Stimulated activated naive CD8-positive, alpha-beta T cell treated with anti-CD3 and anti-CD28 coated beads, Interleukin-15, Interleukin-2, amounts not matched to agents 100 U/mL and 50 U/mL, for 24 hours (primary cell): ENCODE data around the gene CGB8.
A peak's percentile ranks its signal among the peaks of the same experiment; 100 is the strongest.
"Not testable (repeated sequence)": the region's sequence is repeated elsewhere in the genome, so short reads cannot be mapped to it uniquely, and the experiment has no call there.

ENCODE experiments used
- ATAC-seq: fragments of 150-1000 bp; cut with Tn5 transposase; one replicate; pipeline ENCODE4 v1.10.0; 2021
- DNase-seq: peaks from one replicate; pipeline ENCODE4 v3.0.0; 2021

The CGB8 gene

GRCh38 chr19:49049011-49049410, at the start of gene CGB8:
CGB8 (minus strand) TSS chr19:49049111; CDS start chr19:49048739, 372 bp downstream.
- ATAC-seq, DNase-seq: not testable (repeated sequence)

- peak; percentile 71 for DNase-seq
- ATAC-seq, result peak; percentile 80
These were observed 48.8 kb upstream of the CGB8 start for GRCh38 chr19:49097453-49098288.

- DNase-seq, result no peak
- no peak for ATAC-seq
These were observed 45.9 kb upstream of the CGB8 start for GRCh38 chr19:49094505-49095482.

DNA sequence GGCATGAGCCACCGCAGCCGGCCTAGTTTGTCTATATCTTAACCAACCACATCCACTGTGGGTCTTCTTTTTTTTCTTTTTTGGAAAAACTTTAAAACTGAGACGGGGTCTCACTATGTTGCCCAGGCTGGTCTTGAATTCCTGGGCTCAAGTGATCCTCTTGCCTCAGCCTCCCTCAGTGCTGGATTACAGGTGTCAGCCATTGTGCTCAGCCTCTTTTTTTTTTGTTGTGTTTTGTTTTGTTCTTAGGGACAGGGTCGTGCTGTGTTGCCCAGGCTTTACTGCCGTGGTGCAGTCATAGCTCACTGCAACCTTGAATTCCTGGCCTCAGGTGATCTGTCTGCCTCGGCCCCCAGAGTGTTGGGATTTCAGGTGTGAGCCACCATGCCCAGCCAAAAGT, 43.8 kb upstream of the CGB8 start:
- DNase-seq (no peak), ATAC-seq (no peak)

GRCh38 chr19:49091391-49092038, 42.6 kb upstream of the CGB8 start:
- DNase-seq (no peak), ATAC-seq (no peak)

- DNase-seq, result no peak
These were observed 37.4 kb upstream of the CGB8 start for GRCh38 chr19:49086296-49086695.

GRCh38 chr19:49085868-49086232, 36.9 kb upstream of the CGB8 start:
- ATAC-seq (no peak), DNase-seq (no peak)

More at GRCh38 chr19:49086296-49086695, 37.4 kb upstream of the CGB8 start:
- no peak for ATAC-seq

DNA sequence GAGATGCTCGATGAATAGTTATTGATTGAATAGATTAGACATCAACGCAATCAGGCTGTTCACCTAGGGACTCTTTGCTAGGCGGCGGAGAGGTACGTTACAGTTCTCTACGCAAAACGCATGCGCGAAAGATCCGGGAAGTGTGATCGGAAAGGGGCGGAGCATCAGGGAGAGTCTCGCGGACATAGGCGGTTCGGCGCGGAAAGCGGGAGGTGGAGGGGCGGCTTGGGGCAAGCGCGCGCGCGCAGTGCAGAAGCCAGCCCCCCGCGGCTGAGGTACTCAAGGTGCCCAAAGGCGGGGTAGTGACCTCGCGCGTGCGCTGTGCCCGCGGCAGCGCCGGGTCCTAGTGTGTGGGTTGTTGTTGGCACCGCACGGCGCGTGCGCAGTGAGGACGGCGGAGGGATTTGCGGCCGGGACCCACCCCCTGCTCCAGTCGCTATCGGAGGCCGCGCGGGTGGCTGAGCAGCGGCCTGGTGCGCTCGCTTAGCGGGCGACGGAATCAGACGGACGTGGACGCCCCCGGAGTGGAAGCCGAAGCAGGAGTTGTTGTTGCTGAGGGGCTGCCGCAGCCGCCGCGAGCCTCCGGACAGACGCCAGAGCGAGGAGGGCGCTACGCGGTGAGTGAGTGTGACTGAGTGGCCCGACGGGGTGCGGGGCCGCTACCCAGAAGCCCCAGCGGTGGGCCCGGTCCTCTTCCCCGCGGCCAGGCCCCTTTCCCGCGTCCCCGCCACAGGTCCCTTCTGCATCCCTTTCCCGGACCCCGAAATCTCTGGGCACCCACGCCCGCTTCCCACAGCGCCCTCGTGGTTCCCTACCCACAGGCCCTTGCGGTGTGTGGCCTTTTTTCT, 36.3 kb upstream of the CGB8 start, which contains the start of gene SNRNP70:
SNRNP70 (plus strand) TSS at position 432 of the 848 bp plus-strand sequence. CDS start 964 bp downstream, outside the sequence.
- peak; percentile 96 for ATAC-seq

GRCh38 chr19:49084206-49085019, 35.5 kb upstream of the CGB8 start:
- no peak for DNase-seq

More for the DNA sequence above, 36.3 kb upstream of the CGB8 start, which contains the start of gene SNRNP70:
- peak; percentile 99 for DNase-seq

DNA sequence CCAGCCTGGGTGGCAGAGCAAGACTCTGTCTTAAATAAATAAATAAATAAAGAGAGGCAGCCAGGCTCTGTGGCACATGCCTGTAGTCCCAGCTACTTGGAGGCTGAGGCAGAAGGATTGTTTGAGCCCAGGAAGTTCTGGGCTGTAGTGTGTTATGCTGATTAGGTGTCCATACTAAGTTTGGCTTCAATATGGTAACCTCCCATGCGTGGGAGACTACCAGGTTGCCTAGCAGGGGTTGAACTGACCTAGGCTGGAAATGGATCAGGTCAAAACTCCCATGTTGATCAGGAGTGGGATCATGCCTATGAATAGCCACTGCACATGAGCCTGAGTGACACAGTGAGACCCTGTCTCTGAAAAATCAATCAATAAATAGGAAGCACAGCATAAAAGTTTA, 32.4 kb upstream of the CGB8 start:
- ATAC-seq, result no peak

More at GRCh38 chr19:49084206-49085019, 35.5 kb upstream of the CGB8 start:
- ATAC-seq, result no peak

GRCh38 chr19:49080392-49080791, 31.5 kb upstream of the CGB8 start:
- ATAC-seq, result no peak
- DNase-seq, result no peak

More for the DNA sequence above, 32.4 kb upstream of the CGB8 start:
- DNase-seq, result no peak

DNA sequence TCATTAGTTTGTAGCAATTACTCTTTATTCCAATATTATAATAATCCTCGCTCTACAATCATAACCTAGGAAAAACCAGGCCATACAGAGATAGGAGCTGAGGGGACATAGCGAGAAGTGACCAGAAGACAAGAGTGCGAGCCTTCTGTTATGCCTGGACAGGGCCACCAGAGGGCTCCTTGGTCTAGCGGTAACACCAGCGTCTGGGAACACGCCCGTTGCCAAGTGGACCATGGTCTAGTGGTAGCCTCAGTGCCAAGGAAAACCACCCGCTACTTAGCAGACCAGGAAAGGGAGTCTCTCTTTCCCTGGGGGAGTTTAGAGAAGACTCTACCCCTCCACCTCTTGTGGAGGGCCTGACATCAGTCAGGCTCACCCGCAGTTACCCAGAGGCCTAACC, 26.0 kb upstream of the CGB8 start:
- DNase-seq, ATAC-seq: not testable (repeated sequence)

- DNase-seq, result peak; percentile 28
- no peak for ATAC-seq
These were observed 24.8 kb upstream of the CGB8 start for GRCh38 chr19:49073514-49074378.

DNA sequence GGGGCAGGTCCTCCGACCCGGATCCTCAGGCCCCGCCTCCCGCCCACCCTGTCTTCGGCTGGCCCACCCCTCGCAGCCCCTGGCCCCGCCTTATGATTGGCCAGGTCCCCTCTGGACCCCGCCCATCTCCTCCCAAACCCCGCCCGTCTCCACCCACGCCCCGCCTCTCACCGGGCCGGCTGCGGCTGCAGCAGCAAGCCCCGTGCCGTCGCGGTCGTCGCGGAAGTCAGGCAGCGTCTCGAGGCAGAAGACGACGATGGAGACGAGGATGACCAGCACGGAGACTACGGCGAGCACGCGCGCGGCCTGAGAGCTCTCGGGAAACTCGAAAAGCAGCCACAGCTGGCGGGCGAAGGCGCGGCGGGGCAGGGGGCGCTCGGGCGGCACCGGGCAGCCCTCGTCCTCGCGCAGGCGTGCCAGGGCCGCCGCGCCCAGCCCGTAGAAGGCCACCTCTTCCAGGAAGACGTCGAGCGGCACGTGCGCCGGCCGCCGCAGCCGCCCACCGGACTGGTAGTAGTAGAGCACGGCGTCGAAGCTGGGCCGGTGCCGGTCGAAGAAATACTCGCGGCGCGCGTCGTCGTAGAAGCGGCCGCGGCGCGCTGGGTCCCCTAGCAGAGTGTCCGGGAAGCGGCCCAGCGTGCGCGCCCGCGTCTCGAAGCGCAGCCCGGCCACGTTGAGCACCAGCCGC, 23.1 kb upstream of the CGB8 start:
- ATAC-seq (no peak), DNase-seq (peak; percentile 30)

DNA sequence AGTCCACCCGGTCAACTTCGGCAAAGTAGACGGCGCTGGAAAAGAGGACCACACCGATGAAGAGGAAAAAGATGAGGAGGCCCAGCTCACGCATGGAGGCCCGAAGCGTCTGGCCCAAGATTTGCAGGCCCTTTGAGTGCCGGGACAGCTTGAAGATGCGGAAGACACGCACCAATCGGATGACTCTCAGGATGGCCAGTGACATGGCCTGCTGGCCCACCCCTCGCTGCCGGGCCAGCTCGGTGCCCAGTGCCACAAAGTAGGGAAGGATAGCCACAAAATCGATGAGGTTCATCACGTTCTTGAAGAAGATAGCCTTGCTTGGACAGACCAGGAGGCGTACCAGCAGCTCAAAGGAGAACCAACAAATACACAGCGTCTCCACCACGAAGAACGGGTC, 21.5 kb upstream of the CGB8 start:
- ATAC-seq (no peak), DNase-seq (no peak)

DNA sequence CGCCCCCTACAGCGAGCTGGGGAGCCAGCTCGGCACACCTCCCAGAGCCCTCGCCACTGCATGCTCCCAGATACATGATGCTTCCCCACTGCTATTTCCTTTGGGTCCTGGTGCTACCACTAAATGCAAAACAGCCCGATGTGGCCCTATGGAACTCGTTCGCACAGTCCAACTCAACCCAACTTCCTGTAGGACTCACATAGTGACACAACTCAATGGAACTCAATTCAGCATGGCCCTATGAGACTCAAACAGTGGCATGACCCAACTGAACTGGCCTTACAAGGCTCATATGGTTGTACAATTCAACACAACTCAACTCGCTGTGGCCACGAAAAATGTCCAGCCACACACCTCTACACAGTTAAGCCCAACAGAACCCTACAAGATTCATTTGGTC, 20.1 kb upstream of the CGB8 start:
- no peak for ATAC-seq
- DNase-seq, result no peak

GRCh38 chr19:49067554-49067953, 18.6 kb upstream of the CGB8 start:
- DNase-seq, result no peak
- no peak for ATAC-seq

DNA sequence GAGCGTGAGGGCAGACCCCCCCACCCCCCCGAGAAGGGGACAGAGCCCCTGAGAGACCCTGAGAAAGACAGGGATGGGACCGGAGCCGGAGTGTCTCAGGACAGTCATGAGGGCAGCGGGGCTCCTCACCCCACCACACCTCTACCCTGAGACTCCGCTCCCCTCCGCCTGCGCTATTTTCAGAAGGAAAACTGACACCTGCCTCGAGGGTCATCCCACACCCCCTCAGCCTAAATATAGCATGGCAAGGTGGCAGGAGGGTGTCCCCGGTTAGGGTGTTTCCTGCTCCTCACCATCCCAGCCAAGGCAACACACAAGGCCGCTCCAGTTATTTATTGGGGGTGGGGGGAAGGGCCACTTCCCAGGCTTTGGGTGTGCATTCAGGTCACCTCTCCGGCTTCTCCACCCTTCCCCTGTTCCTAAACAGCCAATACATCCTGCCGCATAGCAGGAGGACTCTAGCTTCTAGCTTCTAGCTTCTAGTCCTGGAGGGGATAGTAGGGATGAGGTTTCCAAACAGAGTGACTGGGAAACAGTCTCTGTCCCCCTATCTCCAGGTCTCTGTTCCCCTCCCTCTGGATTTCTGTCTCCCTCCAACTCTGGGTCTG, 17.1 kb upstream of the CGB8 start:
- ATAC-seq, result no peak
- DNase-seq, result no peak
